Cerebellar cortex (tissue), 1 donor: ENCODE data around the gene LRP1B.

ENCODE experiments used
- DNase-seq: peaks from one replicate; pipeline ENCODE4 v3.0.0-alpha.2; 2015; ENCODE audit warnings: low spot score

Gene LRP1B

DNA sequence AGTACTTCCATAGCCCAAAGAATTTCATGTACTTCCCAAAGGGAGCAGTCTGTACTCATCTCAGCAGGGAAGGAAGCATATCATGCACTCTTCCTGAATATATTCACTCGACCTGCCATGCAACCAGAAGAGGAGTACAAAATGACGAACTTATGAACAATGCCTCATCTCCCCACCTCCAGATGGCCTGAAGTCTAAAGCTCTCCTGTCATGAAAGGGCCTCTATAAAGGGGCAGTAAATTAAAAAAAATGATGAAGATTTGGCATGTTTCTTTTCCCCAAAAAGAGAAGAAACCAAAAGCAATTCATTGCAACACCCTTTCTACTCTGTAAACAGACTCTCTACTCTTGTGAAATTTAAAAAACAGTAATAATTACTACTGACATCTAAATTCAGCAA is 1601.1 kb downstream of the LRP1B start:
- DNase-seq, result no peak

- DNase-seq, result no peak
Measured at GRCh38 chr2:140528982-140529381, 1601.8 kb downstream of the LRP1B start.

DNA sequence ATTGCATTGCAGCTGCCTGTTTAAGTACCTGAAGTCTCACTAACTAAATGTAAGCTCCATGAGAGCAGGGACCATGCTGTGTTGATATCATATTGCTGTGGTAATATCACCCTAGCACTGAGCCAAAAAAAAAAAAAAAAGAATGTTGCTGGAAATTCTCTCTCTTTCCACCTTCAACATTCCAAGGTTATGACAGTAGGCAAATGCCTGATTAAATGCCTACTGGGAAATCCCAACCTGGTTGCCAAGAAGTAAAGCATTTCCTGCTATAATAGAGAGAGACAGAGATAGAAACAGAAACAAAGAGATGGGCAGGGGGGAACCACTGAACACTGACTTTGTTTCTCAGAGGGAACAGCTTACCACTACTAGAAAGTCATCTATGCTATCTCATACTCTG is 1604.2 kb downstream of the LRP1B start:
- DNase-seq, result no peak

GRCh38 chr2:140512106-140512505 is 1618.7 kb downstream of the LRP1B start:
- DNase-seq, result no peak

- DNase-seq, result no peak
Measured at GRCh38 chr2:140509765-140510164, 1621.1 kb downstream of the LRP1B start.

DNA sequence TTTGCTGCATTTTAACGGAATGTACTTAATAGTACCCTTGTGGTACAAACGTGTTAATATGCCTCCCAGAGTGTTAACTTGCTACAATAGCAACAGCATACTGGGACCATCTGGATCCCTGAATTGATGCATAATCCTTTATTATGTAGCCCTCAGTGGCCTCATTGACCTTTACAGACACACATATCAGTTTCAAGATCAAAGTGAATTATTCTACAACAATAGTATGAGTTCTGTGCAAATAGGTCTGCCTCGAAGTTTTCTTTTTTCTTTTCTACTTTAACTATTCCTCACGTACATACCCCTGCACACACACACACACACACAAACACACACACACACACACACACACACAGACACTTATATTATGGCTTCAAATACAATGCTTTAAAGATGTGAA is 1622.1 kb downstream of the LRP1B start:
- DNase-seq, result no peak

DNA sequence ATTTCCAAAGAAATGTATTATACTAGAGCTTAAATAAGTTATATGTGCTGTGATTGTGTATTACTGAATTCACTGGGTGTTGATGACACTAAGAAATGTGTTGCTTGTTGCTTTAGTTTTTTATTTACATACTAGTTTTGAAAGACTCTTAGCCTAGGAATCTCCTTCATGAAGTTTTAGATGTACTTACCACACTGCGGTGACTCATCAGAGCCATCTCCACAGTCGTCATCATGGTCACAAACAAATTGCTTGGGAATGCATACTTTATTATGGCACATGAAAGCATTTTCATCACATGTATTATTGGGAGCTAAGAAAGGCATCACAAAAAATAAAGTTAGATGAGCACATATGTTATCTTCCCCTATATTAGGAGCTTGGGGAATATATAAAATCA is 1624.2 kb downstream of the LRP1B start:
- DNase-seq, result no peak

DNA sequence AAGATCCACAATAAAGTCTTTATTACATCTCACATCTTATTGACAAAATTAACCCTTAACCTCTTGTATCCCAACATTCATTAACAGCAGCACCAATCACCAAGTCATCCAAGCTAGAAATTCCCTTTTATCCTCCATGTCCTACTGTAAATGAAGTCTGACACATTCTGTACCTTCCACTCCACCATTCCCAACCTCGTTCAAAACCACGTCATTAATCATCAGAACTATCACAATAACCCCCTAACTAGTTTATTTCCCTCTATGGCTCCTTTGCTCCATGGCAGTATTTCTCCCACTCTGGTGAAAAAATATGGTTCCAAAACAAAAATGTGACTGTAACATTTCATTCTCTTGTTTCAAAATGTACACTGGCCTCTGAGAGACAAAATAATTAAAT is 1626.2 kb downstream of the LRP1B start:
- no peak for DNase-seq

- DNase-seq, result no peak
Measured at GRCh38 chr2:140502951-140503630, 1627.7 kb downstream of the LRP1B start.

DNA sequence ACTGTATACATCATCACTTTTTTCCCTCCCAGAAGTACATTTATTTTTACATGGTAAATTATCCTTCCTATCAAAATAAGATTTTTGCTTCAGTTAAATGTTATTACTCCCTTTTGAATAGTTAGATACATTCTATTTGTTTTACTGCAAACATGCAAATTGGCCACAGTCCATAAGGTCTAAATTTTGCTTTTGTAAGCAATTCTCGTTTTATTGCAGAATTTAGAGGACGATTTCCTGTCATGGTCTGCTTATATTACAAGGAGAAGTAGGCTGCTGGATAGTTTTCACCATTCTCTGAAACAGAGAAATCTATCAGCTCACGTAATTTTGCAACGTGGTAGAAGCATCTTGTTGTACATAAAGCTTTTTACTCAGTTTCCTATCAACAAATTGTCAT is 1632.5 kb downstream of the LRP1B start:
- no peak for DNase-seq

GRCh38 chr2:140496714-140497113 is 1634.1 kb downstream of the LRP1B start:
- DNase-seq, result no peak

DNA sequence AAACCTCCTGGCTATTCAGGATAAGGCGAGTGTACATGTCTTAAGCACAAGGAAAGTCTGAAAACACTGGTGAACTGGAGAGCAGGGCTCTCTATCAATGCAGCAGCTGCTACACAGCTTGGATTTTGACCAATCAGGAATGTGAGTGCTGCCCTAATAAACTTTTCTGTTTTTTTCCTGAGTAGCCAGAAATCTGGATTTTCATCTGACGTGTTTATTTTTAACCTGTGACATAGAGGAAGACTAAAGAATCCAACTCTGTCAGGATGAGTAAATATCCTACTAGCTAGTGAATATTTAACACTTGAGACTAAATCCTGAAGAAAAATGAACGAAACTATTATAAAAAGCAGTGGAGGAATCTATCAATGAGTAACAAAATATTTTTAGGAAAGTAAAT is 1638.9 kb downstream of the LRP1B start:
- no peak for DNase-seq

DNA sequence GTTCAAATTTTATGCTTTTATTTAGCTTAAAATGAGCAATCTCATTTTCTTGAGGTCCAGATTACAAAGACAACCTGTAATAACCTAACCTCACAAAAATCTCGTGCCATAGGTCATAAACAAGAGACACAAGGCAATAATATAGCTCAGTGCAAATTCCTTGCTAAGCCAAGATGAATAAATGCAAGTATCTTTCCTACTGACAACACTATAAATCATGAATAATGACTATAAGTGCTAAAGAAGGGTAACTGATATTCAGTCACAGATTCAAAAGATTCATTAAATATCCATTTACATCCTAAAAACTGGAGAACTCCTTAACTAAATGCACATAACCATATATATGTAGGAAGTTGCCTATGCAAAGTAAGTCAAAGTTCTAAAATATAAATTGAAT is 1641.6 kb downstream of the LRP1B start:
- DNase-seq, result no peak

- DNase-seq, result no peak
Measured at GRCh38 chr2:140481136-140481535, 1649.7 kb downstream of the LRP1B start.

GRCh38 chr2:140473851-140474250 is 1657.0 kb downstream of the LRP1B start:
- no peak for DNase-seq

DNA sequence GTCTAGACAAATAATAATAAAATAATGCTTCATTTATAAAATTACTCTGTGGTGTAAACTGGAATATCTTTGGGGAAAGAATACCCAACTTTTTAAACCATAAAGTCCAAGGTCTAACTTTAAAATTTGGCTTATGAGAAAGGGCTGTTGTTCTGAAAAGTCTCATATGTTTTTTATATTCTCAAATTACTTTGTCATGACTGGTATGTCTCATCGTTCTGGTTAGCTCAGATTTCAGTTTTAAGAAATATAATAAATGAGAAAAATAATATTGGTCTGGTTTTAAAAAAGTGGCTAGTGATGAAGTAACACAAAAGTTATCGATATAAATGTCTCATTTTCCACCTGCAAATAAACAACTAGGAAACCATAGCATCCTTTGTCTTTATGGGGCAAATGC is 1658.1 kb downstream of the LRP1B start:
- no peak for DNase-seq

- no peak for DNase-seq
Measured at GRCh38 chr2:140465301-140465700, 1665.5 kb downstream of the LRP1B start.

- no peak for DNase-seq
Measured at GRCh38 chr2:140462990-140463389, 1667.8 kb downstream of the LRP1B start.

- no peak for DNase-seq
Measured at GRCh38 chr2:140457483-140457882, 1673.3 kb downstream of the LRP1B start.

DNA sequence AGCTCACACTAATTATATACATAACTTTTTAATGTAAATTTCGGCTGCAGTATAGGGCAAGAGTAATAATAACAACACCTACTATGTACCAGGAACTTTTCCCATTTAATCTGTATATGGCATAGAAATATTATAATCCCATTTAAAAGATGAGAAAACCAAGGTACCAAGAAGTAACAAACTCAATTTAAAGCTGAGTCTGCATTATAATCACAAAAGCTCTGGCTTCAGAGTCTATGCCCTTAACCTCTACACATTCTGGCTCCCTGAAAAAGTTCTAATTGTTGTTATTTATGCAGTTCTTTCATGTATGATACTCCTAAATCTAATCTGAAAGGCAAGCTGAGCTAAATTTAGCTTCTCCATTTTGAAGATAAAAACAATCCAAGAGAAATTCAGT is 1675.5 kb downstream of the LRP1B start:
- no peak for DNase-seq

GRCh38 chr2:140454717-140455116 is 1676.1 kb downstream of the LRP1B start:
- no peak for DNase-seq

- DNase-seq, result no peak
Measured at GRCh38 chr2:140451324-140451723, 1679.5 kb downstream of the LRP1B start.

DNA sequence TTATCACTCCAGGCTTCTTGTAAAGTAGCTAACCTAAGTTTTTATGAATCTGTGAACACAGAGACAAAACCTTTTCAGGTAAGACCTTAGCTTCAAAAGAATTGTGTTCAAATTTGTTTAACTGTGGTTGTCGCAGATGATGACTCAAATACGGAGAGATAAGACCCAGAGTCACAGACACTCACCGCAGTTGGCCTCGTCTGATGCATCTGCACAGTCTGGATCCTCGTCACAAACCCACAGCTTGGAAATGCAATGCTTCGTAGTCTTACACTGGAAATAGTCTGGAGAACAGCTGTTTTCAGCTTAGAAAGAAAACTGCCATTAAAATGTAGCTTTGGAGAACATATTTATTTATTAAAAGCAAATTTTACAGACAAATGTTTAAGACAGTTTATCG is 1688.5 kb downstream of the LRP1B start:
- DNase-seq, result no peak

DNA sequence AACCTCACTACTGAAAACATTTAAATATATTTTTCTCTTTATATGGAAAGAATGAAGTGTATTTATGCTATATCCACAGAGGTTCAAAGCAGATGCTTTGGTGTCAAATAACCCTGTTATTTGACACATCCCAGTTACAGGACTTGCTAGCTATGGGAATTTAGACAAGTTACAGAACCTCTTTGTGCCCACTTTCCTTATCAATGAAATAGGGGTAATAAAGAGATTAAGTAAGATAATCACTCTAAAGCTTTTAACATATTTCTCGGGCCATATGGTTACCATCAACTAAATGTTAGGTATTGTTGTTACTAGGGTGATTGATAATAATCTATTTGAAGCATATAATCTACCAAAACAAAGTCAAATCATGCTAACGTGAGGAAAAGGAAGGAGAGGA is 1690.0 kb downstream of the LRP1B start:
- DNase-seq, result no peak

- no peak for DNase-seq
Measured at GRCh38 chr2:140436936-140437335, 1693.9 kb downstream of the LRP1B start.
